Activated CD4-positive, alpha-beta T cell treated with anti-CD3 and anti-CD28 coated beads, Interleukin-2, Interleukin-4, amounts not matched to agents 100 ng/mL and 50 ng/mL, durations not matched to agents 16 hours and 8 hours (primary cell): ENCODE measurements around the gene SNAI3.

Source experiments
- DNase-seq: peaks from one replicate; pipeline ENCODE4 v3.0.0-alpha.2; 2020; ENCODE audit warnings: low spot score

SNAI3 gene

DNA sequence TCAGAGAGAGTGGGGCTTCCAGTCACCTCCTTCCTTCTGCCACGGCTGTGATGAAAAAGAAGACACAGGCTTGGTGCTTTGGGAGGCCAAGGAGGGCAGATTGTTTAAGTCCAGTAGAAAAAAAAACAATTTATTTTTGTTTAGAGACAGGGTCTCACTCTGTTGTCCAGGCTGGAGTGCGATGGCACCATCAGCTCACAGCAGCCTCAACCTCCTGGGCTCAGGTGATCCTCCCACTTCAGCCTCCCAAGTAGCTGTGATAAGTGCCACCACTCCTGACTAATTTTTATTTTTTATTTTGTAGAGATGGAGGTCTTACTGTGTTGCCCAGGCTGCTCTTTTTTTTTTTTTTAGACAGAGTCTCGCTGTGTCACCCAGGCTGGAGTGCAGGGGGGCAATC lies 20.7 kb downstream of the SNAI3 start:
- DNase-seq = no peak

- DNase-seq = no peak
These were observed 21.2 kb downstream of the SNAI3 start for GRCh38 chr16:88665148-88665547.

DNA sequence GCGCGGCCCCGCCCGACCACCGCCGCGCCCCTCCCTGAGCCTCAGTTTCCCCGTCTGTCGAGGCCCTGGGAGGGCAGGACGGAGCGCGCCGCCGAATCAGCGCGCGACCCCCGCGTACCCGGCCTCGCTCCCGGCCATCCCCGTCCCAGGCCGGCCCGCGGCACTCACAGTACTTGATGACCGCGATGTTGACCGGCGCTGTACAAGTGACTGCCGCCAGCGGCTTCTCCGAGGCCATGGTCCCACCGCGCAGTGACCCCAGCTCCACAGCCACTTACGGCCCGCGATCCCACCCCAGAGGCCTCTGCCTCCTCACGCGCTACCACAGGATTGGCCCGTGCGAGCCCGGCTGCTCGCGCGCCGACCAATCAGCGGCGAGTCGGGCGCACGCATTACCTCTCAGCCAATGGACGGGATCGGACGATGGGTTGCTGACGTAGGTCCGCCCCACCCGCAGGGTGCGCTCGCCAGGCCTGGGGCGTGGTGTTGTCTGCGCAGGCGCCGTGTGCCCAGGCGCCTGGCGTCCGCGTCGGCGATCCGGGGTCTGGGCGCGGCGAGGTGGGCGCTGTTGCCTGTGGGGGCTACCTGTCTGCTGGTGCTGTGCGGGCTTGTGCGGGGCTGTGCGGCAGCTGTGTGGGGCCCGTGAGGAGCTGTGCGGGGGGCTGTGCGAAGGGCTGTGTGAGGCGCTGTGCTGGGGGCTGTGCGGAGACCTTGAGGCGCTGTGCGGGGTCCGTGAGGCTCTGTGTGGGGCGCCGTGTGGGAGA lies 23.3 kb downstream of the SNAI3 start, which contains the start of gene MVD:
MVD (minus strand) TSS at position 249 of the 764 bp plus-strand sequence; CDS start at position 238, 11 bp downstream.
- peak; percentile 98 for DNase-seq

DNA sequence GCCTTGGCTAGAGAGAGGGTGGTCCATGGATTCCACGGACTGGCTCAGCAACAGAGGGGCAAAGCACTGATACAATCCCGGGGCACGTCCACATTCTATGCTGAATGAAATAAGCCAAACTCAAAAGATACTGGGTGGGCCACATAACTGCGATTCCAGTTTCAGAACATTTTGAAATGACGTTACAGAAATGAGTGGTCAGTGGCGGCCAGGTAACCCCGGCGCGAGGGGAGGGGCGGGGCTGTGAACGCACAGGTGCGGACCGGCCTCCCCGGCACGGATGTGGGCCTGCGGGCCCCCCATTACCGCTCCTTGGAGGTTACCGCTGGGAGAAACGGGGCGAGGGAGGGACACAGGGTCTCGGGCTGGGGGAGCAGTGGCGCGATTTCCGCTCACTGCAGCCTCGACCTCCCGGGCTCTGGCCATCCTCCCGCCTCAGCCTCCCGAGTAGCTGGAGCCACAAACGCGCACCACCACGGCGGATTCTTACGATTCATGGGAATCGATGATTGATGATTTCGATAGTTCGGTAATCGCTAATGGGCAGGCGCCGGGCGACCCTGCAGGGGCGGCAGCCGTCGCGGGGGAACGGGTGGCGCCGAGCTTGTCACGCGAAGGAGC lies 24.0 kb downstream of the SNAI3 start:
- no peak for DNase-seq

DNA sequence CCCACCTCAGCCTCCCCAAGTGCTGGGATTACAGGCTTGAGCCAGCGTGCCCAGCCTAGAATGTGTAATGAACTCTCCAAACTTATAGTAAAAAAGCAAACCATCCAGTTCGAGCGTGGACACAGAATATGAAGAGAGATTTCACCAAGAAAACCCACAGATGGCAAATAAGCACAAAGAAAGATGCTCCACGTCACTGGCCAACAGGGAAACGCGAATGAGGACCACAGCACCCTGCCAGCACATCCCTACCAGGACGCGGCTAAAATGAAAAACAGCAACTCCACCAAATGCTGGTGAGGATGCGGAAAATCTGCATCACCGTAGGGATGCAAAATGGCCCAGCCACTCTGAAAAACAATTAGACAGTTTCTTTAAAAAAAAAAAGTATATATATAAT lies 24.8 kb downstream of the SNAI3 start:
- DNase-seq = no peak

GRCh38 chr16:88659160-88659559 lies 27.1 kb downstream of the SNAI3 start:
- no peak for DNase-seq

DNA sequence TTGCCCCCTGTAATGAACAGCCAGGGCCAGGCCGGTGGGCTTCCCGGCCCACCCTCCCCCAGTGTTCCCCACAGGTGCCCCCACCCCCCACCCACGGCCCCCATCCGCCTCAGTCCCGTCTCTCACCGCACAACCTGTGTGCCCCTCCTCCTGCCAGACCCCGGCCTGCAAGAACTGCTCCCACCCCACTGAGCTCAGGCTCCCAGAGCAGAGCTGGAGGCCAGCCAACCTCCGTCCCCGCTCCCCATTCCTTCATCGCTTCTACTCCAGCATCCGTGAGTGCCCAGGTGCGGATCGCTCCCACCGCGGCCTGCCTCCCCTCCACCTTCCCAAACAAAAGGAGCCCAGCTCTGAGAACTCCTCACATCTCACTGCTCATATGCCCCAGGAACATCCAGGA lies 27.6 kb downstream of the SNAI3 start:
- no peak for DNase-seq

DNA sequence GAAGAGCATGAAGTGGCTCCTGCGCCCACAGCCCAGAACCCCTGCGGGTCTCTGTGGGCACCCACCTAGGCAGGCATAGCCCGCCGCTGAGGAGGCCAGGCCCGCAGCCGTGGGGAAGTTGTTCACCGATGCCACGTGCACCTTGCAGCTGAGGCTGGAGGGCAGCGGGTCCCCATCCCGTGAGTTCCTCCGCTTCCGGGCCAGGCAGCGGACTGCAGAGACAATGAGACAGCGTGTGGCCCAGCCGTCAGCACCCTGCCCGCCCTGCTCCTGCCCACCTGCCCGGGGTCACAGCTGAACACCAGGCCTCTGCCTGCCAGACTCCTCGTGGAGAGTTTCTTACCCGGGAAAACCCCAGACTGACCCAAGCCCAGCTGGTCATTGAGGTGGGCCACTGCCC lies 28.9 kb downstream of the SNAI3 start:
- no peak for DNase-seq

DNA sequence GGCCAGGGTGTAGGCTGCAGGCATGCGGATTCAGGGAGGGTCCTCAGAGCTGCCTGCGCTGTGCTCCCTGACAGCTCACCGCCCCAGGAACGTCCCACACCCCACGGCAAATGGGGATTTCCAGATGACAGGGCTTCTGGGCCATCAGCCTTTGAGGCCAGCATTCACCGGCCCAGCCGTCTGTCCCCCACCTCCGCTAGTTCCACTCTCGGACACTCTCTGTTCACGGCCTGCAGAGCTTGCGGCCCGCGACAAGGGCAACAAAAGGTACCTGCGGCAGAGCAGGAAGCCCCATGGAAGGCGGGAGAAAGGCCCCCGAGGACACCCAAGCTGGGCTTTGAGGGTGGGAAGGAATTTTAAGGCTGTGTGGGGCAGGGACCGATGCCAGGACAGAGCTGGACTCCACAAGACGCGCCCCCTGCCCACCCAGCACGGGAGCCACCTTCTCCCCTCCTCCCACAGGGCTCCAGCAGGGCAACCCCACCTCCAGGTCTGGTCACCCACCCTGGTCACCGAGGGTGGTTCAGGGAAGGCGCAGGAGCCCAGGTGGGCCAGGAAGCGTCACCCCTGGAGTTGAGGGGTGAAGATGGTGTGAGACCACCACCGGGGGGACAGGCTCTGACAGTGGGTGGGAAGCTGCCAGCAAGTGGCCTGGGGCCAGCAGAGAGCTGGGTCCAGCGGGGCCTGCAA lies 29.9 kb downstream of the SNAI3 start:
- no peak for DNase-seq

DNA sequence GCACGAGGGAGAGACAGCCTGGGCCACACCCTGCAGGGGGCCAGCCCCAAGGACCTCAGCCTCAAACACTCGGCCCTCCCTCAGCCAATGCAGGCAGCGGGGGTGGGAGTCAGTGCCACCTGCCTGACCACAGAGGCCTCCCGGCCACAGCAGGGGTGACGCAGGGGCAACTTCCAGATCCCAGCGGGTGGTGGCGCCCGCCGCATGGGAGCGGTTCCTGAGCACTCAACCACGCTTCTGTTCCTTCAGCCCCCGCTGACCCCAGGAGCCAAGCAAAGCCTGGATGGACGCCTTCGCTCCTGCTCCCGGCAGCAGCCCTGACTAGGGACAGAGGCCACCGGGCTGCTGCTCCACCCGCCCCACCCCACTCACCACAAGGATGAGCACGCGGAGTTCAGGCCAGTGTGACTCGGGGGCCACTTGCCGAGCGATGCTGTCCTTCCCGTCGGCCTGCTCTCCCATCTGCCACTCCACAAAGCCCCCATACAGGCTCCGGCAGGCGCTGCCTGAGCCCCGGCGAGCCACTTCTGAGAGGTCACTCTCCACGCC lies 30.5 kb downstream of the SNAI3 start:
- no peak for DNase-seq

GRCh38 chr16:88655053-88655732 lies 31.1 kb downstream of the SNAI3 start:
- DNase-seq = no peak

- DNase-seq = no peak
These were observed 31.8 kb downstream of the SNAI3 start for GRCh38 chr16:88654363-88655052.

- DNase-seq = no peak
These were observed 32.5 kb downstream of the SNAI3 start for GRCh38 chr16:88653596-88654362.

GRCh38 chr16:88653101-88653500 lies 33.2 kb downstream of the SNAI3 start:
- DNase-seq = no peak

DNA sequence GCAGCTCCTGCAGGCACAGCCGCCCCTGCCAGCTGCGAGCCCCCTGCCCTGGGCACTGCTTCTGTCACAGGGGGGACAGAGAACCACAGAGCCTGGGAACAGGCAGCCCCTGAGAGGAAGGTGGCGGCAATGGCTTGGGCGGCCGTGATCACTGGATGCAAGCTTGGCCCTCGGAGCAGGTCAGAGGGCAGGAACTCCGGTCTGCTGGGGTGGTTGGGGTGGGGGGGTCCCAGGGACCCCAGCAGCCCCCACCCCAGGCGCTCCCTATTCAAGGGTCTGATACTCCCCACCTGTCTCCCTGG lies 33.6 kb downstream of the SNAI3 start:
- no peak for DNase-seq

- DNase-seq = no peak
These were observed 34.1 kb downstream of the SNAI3 start for GRCh38 chr16:88651989-88652761.

DNA sequence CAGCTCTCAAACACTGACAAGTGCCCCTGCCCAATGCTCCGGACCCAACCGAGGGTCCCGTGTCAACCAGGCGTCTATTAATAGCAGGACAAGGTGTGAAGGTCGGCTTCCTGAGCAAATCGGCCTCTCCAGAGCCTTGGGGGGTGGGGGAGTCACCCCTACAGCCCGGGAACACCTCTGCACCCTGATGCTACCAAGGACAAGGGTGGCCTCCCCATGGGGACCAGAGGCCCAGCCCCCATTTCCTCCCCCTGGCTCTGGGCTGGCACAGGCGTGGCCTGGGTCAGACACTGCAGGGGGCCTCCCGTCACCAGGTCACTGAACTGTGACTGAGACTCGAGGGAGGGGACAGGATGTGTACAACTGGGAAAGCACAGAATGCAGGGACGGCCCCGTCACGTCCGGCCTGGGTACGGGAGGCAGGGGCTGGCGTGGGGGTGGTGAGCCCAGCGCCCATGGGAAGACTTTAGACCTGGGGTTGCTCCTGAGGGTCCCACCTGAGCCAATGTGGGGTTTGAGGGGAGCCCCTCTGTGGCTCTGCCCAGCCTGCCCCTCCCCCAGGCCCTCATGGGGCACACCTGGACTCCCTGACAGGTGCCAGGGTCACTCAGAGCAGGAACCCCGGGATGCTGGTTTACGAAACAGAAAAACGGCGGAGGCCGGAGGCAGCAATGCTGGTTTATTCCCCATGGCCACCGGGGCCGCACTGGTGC lies 34.9 kb downstream of the SNAI3 start:
- DNase-seq = peak; percentile 89

DNA sequence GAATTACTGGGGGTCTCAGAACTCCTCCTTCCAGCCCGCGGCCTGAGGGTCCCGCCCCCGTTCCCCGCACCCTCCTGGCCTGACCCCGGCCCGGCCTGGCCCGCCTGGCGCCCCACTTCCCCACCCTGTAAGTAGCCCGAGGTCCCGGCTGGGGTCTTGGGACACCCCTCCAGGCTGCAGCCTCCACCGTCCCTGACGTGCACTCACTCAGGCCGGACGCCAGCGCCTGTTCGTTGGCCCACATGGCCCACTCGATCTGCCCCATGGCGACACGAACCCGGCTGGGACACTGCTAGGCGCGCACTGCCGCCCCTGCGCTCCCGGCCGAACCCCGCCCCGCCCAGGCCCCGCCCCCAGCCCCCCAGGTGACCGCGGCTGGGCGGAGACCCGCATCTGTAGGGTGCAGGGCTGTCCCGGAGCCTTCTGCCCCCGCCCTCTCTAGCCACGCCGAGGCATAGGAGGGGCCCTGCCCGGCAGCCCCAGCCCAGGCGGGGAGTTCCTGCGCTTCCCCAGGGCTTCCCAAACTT lies 35.5 kb downstream of the SNAI3 start, which contains the start of gene CYBA:
CYBA (minus strand) TSS at position 305 of the 527 bp plus-strand sequence; CDS start at position 265, 40 bp downstream.
- peak; percentile 88 for DNase-seq
